CD4-positive, alpha-beta T cell (primary cell): ENCODE results near the gene MEST. TPM values are rescaled to one million over a fixed set of nuclear protein-coding genes. Genes with fewer than 3 reads are reported as not detected.
"Not testable (repeated sequence)": the region's sequence is repeated elsewhere in the genome, so short reads cannot be mapped to it uniquely, and the experiment has no call there.

Source experiments
- ATAC-seq: fragments of 200-7000 bp; cut with Tn5 transposase; one replicate; pipeline ENCODE4 v1.10.0; 2022; ENCODE audit warnings: mild to moderate bottlenecking; ENCODE audit not compliant: poor library complexity
- CTCF ChIA-PET: fragments of 350-600 bp; sonication (Branson Sonifier 250); formaldehyde crosslinking; loops from one replicate; lab custom pipeline; 2021; ENCODE audit warnings: antibody characterized with exemption, inconsistent platforms; lab: Charles Lee
- POLR2A ChIA-PET: fragments of 350-600 bp; sonication (Branson Sonifier 250); formaldehyde crosslinking; loops from one replicate; lab custom pipeline; 2021; ENCODE audit warnings: antibody characterized with exemption, inconsistent platforms; lab: Charles Lee
- DNase-seq, 14 experiments: peaks; one replicate each; pipeline ENCODE4 v3.0.0-alpha.2; 2013 to 2020; ENCODE audit warnings: mixed read lengths in 2 of 14
- H3K27ac ChIP-seq, 2 donors: one replicate each; pipeline versions ENCODE4 v1.5.1 to v1.7.0; 2013; ENCODE audit warnings: low read length in 2 of 2, low read depth in 1 of 2, mild to moderate bottlenecking in 1 of 2
- H3K27me3 ChIP-seq, 2 experiments: 1 replicate in 1 of 2; 2 replicates in 1 of 2; pipeline versions ENCODE4 v1.6.1 to v1.7.0; 2013; ENCODE audit warnings: low read length in 2 of 2, control low read depth in 1 of 2, mild to moderate bottlenecking in 1 of 2, moderate library complexity in 1 of 2; ENCODE audit not compliant: insufficient read depth in 2 of 2, control insufficient read depth in 1 of 2
- H3K36me3 ChIP-seq: one replicate; pipeline ENCODE4 v1.6.1; 2013; ENCODE audit warnings: low read length, control low read depth; ENCODE audit not compliant: insufficient read depth
- H3K4me1 ChIP-seq: one replicate; pipeline ENCODE4 v1.6.1; 2013; ENCODE audit warnings: low read length, control low read depth; ENCODE audit not compliant: insufficient read depth
- H3K4me3 ChIP-seq: one replicate; pipeline ENCODE4 v1.5.1; 2013; ENCODE audit warnings: mild to moderate bottlenecking, low read length, moderate library complexity
- H3K9me3 ChIP-seq, 2 experiments: 1 replicate in 1 of 2; 2 replicates in 1 of 2; pipeline versions ENCODE4 v1.6.1 to v1.7.0; 2013; ENCODE audit warnings: low read length in 2 of 2, mild to moderate bottlenecking in 2 of 2, control low read depth in 1 of 2, moderate library complexity in 1 of 2; ENCODE audit not compliant: control insufficient read depth in 1 of 2, insufficient read depth in 1 of 2
- H3K27ac Mint-ChIP-seq: one replicate; pipeline ENCODE4 v1.8.0; 2020; ENCODE audit warnings: mixed read lengths
- H3K27me3 Mint-ChIP-seq: one replicate; pipeline ENCODE4 v1.8.0; 2021; ENCODE audit warnings: mixed read lengths
- H3K36me3 Mint-ChIP-seq: one replicate; pipeline ENCODE4 v1.8.0; 2021; ENCODE audit warnings: low read depth, mixed read lengths
- H3K4me1 Mint-ChIP-seq: one replicate; pipeline ENCODE4 v1.8.0; 2021; ENCODE audit warnings: low read depth, mixed read lengths
- H3K4me3 Mint-ChIP-seq: one replicate; pipeline ENCODE4 v1.8.0; 2020; ENCODE audit warnings: mild to moderate bottlenecking, mixed read lengths
- H3K9me3 Mint-ChIP-seq: one replicate; pipeline ENCODE4 v1.8.0; 2020; ENCODE audit warnings: mixed read lengths
- intact Hi-C, 2 experiments: fragments of 100-400 bp; cut with DNase I in 1 of 2; cut with micrococcal nuclease in 1 of 2; formaldehyde crosslinking; loops; one replicate each; pipeline versions ENCODE4 v1.15.1 to v1.9.0; 2023 to 2025; cut with DNase I, micrococcal nuclease
- total RNA-seq, 174 experiments: library from RNA in 2 of 174; stranded (reverse) in 2 of 174; gene quantifications; one replicate each; pipeline ENCODE4 v1.2.3 and lab custom pipeline; 2021 to 2026
- TF ChIP-seq, protein P1 (sequence below): fragments of 200-600 bp; IDR thresholded peaks from one replicate; pipeline ENCODE4 v1.8.0; 2022; ENCODE audit warnings: antibody characterized with exemption, mild to moderate bottlenecking

MEST gene
- total RNA-seq, 2 experiments from 2014 or later, result 2.7 to 2.9 TPM

DNA sequence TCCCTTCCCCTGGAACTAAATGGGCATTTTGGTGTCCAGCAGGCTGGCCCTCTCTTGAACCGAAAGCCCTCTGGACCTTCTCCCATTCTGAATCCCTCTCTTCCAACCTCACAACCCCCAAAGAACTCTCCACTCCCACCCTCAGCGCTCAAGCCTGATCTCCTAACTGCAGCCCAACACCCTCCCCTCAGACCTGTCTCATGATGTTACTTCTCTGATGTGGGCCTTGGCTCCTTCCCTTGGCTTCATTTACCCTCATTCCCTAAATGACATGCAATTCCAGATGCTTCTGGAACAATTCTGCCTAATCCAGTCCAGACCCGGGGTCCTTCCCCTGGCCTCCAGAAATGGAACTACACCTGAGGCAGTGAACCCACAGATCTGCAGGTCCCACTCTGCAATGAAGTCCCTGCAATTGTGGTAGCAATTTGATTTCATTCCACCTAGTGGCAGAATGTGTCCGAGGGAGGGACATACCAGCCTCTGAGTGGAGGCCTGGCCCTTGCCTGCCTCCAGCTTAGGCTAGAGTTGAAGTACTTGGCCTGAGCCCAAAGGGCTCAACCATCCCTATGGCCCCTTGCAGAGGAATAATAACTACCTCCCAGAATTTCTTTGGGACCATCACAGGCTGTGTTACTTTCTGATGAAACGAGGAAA is 47.0 kb upstream of the MEST start:
- no peak overlapping the region for H3K4me3 Mint-ChIP-seq
- intact Hi-C loops, result loop anchor here in 1 of 2 experiments (5.0 kb wide), 3 partner anchors 222 to 498 kb away; partner anchors contain the start of genes COPG2, SSMEM1 and TMEM209

DNA sequence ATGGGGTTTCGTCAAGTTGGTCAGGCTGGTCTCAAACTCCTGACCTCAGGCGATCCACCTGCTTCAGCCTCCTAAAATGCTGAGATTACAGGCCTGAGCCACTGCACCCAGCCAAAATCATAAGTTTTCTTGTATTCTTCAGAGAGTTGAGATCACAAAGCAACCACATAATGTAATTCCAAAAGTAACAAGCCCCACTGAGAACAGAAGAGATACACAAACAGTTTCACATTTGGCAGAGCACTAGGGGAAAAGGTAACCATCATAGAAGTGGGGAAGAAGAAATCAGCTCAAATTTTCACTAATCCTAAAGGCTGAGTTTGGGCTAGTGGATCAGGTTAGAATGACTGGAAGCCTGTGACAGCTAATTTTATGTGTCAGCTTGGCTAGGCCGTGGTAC is 45.6 kb upstream of the MEST start:
- POLR2A ChIA-PET, result no interaction called here
- H3K36me3 ChIP-seq, result no peaks in the 10 kb centered on the region
- Mint-ChIP-seq H3K27me3 (no peaks in the 10 kb centered on the region), H3K4me1 (peaks cover 21% of the 10 kb centered on the region), H3K36me3 (no peaks in the 10 kb centered on the region), H3K4me3 (no peak overlapping the region), H3K9me3 (peaks cover 6% of the 10 kb centered on the region), H3K27ac (no peak overlapping the region)
- H3K4me3 ChIP-seq, result no peak overlapping the region
- DNase-seq (no peak), ATAC-seq (no peak)
- CTCF ChIA-PET, result no interaction called here
- no peak overlapping the region for H3K27ac ChIP-seq
- H3K9me3 ChIP-seq, result no peaks in the 10 kb centered on the region
- no peaks in the 10 kb centered on the region for H3K27me3 ChIP-seq
- intact Hi-C loops, result no loop called here
- TF ChIP-seq, protein P1, sequence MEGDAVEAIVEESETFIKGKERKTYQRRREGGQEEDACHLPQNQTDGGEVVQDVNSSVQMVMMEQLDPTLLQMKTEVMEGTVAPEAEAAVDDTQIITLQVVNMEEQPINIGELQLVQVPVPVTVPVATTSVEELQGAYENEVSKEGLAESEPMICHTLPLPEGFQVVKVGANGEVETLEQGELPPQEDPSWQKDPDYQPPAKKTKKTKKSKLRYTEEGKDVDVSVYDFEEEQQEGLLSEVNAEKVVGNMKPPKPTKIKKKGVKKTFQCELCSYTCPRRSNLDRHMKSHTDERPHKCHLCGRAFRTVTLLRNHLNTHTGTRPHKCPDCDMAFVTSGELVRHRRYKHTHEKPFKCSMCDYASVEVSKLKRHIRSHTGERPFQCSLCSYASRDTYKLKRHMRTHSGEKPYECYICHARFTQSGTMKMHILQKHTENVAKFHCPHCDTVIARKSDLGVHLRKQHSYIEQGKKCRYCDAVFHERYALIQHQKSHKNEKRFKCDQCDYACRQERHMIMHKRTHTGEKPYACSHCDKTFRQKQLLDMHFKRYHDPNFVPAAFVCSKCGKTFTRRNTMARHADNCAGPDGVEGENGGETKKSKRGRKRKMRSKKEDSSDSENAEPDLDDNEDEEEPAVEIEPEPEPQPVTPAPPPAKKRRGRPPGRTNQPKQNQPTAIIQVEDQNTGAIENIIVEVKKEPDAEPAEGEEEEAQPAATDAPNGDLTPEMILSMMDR, result no peak
- peaks cover 7% of the 10 kb centered on the region for H3K4me1 ChIP-seq

More for the DNA sequence above, 47.0 kb upstream of the MEST start:
- POLR2A ChIA-PET, result no interaction called here
- H3K27ac ChIP-seq, result no peak overlapping the region
- CTCF ChIA-PET, result no interaction called here
- ATAC-seq (no peak), DNase-seq (no peak)
- H3K36me3 ChIP-seq, result no peaks in the 10 kb centered on the region
- peaks cover 13% of the 10 kb centered on the region for H3K4me1 ChIP-seq
- H3K4me3 ChIP-seq, result no peak overlapping the region
- H3K36me3 Mint-ChIP-seq, result peaks cover 6% of the 10 kb centered on the region
- peaks cover 6% of the 10 kb centered on the region for H3K9me3 Mint-ChIP-seq
- no peaks in the 10 kb centered on the region for H3K27me3 ChIP-seq
- peaks cover 32% of the 10 kb centered on the region for H3K4me1 Mint-ChIP-seq
- TF ChIP-seq, protein P1, result no peak
- H3K27me3 Mint-ChIP-seq, result no peaks in the 10 kb centered on the region
- H3K9me3 ChIP-seq, result no peaks in the 10 kb centered on the region
- H3K27ac Mint-ChIP-seq, result no peak overlapping the region

DNA sequence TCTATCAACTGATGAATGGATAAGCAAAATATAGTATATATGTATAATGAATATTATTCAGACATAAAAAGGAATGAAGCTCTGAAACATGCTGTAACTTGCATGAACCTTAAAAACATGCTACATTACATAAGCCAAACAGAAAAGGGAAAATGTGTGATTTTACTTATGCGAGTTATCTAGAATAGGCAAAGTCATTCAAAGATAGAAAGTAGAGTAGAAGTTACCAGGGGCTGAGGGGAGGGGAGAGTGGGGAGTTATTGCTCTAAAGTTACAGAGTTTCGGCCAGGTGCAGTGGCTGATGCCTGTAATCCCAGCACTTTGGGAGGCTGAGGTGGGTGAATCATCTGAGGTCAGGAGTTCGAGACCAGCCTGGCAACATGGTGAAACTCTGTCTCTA is 40.5 kb upstream of the MEST start:
- H3K9me3 Mint-ChIP-seq, H3K27me3 Mint-ChIP-seq, H3K27me3 ChIP-seq, H3K36me3 ChIP-seq, H3K4me1 ChIP-seq, ATAC-seq, H3K4me1 Mint-ChIP-seq, POLR2A ChIA-PET, H3K4me3 Mint-ChIP-seq, H3K9me3 ChIP-seq, H3K4me3 ChIP-seq, H3K36me3 Mint-ChIP-seq, H3K27ac Mint-ChIP-seq, DNase-seq, H3K27ac ChIP-seq: not testable (repeated sequence)
- intact Hi-C loops, result loop anchor here in 1 of 2 experiments (5.0 kb wide), 1 partner anchor 379 kb away; the partner anchor contains the start of gene KLHDC10
- CTCF ChIA-PET, result interaction anchor here (0.7 kb wide), 1 partner anchor 256 kb away, joined by 3 read pairs; no protein-coding TSS in a partner anchor
